ENCODE results near the gene IGSF23. TPM values are rescaled to one million over a fixed set of nuclear protein-coding genes. Genes with fewer than 3 reads are reported as not detected.

Gene IGSF23
- total and polyA plus RNA-seq, 12 donors, result not detected

DNA sequence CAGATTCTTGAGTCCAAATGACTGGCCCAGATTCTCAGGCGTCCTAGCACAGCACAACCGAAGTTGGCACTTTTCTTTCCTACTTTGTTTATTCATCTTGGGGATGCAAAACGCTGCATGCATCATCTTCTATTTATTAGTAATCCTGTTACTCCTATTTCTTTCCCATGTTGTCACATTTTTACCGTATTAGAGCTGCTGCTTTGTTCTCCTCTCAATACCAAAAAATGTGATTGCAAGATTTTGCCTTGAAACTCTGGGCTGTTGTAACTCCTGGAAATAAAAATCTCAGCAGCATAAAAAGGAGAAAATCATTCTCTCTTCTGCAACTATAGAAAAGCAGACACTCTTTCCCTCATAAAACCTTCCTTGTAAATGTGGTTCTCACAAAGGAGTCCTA, 12.9 kb upstream of the IGSF23 start:
- Histone ChIP-seq H3K27ac (no peak overlapping the region), H3K9me3 (replicated peaks in 1 of 3) (no peaks in the 10 kb centered on the region), H3K27me3 (no peaks in the 10 kb centered on the region), H3K4me1 (replicated peaks in 1 of 2) (no peaks in the 10 kb centered on the region), H3K36me3 (replicated peaks in 1 of 2) (no peaks in the 10 kb centered on the region), H3K4me3 (no peak overlapping the region)
- no peak for DNase-seq
- WGBS, 4 donors, result 53 to 61% (median 59%) methylated on average over 4 of the region's 4 CpGs
- TF ChIP-seq, protein P1, sequence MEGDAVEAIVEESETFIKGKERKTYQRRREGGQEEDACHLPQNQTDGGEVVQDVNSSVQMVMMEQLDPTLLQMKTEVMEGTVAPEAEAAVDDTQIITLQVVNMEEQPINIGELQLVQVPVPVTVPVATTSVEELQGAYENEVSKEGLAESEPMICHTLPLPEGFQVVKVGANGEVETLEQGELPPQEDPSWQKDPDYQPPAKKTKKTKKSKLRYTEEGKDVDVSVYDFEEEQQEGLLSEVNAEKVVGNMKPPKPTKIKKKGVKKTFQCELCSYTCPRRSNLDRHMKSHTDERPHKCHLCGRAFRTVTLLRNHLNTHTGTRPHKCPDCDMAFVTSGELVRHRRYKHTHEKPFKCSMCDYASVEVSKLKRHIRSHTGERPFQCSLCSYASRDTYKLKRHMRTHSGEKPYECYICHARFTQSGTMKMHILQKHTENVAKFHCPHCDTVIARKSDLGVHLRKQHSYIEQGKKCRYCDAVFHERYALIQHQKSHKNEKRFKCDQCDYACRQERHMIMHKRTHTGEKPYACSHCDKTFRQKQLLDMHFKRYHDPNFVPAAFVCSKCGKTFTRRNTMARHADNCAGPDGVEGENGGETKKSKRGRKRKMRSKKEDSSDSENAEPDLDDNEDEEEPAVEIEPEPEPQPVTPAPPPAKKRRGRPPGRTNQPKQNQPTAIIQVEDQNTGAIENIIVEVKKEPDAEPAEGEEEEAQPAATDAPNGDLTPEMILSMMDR (IDR thresholded peaks at IDR 0.05), result no peak
- no peak for TF ChIP-seq POLR2A (IDR thresholded peaks at IDR 0.05)
- intact Hi-C loops (cut with DNase I), result no loop called here

DNA sequence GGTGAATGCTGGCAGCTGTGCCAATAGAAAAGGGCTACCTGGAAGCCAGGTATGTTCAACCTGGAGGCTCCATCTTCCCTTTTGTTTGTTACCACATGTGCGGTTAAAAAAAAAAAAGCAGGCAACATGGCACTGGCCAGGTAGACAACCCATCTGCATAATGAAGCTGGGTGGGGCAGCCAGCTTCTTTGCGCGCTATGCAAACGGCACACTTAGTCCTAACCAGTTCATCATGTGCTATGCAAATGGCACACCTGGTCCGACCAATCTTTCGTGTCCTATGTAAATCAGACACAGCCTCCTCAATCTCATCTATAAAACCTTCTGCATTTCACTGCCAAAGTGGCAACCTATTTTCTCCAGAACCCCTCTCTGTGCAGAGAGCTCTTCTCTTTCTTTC, 11.3 kb upstream of the IGSF23 start:
- intact Hi-C loops (cut with DNase I), result no loop called here
- H3K27me3 ChIP-seq, result no peaks in the 10 kb centered on the region
- no peaks in the 10 kb centered on the region for H3K4me1 ChIP-seq (replicated peaks in 1 of 2)
- no peak overlapping the region for H3K4me3 ChIP-seq
- DNase-seq, result no peak
- no peak overlapping the region for H3K27ac ChIP-seq
- H3K36me3 ChIP-seq (replicated peaks in 1 of 2), result no peaks in the 10 kb centered on the region
- no peak for TF ChIP-seq POLR2A (IDR thresholded peaks at IDR 0.05)
- TF ChIP-seq, protein P1 (IDR thresholded peaks at IDR 0.05), result no peak
- H3K9me3 ChIP-seq (replicated peaks in 1 of 3), result no peaks in the 10 kb centered on the region
- WGBS, 4 donors, result 87 to 91% (median 88%) methylated on average over 6 of the region's 6 CpGs

DNA sequence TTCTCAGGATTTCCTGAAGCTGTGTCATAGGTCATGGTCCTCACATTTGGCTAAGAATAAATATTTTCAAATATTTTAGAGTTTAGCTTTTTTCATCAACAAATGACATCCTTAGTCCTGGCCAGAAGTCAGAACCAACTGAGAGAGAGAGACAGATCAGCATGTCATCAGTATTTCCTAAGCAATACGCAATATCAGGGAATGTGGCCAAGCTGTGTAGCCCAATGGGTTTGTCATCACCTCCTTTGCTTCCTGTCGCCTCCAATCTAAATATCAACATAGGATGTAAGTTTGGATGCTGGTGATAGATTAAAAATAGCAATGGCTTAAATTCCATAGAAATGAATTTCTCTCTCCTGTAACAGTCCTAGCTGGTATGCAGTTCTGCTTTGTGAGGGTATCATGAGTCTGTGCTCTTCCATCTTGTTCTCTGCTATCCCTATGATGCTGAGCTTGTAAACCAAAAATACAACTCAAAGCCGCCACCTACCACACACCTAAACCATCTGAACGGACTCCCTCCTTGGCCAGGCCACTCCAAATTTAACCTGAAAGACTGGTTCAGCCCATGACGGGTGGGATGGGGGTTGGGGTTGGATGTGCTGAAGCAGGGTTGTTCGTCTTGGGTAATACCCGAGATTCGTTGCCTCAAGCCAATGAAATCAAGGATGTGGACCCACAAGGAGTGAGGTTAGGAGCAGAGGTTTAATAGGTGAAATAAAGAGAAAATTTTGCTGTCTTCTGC, 10.0 kb upstream of the IGSF23 start:
- peak in 4 of 7 donors; percentile 28 to 62 (median 42) for DNase-seq
- 70 to 78% (median 75%) methylated on average over 8 of the region's 8 CpGs for WGBS, 4 donors
- TF ChIP-seq, protein P1 (IDR thresholded peaks at IDR 0.05), result no peak
- TF ChIP-seq POLR2A (IDR thresholded peaks at IDR 0.05), result no peak
- Histone ChIP-seq H3K4me1 (replicated peaks in 1 of 2) (no peaks in the 10 kb centered on the region), H3K27me3 (no peaks in the 10 kb centered on the region), H3K4me3 (no peak overlapping the region), H3K27ac (peak overlapping the region in 1 of 5 donors; percentile 61), H3K9me3 (replicated peaks in 1 of 3) (no peaks in the 10 kb centered on the region), H3K36me3 (replicated peaks in 1 of 2) (no peaks in the 10 kb centered on the region)
- intact Hi-C loops (cut with DNase I), result no loop called here

DNA sequence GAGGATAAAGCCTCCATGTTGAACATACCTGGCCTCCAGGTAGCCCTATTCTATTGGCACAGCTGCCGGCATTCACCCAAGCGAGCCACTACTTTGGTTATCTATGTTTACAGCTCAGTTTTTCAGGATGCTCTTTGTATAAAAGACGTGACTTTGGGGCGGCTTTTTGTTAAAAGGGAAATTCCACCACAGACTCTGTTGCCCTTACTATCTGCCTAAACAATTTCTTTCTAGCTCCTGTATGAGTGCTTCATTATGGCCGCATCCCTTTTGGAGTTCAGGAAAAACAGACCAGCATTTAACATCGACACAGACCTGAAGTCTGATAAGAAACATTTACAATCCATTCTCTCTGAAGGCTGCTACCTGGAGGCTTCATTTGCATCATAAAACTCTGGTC, 9.1 kb upstream of the IGSF23 start:
- Histone ChIP-seq H3K9me3 (replicated peaks in 1 of 3) (no peaks in the 10 kb centered on the region), H3K27ac (peak overlapping the region in 1 of 5 donors; percentile 61), H3K4me1 (replicated peaks in 1 of 2) (no peaks in the 10 kb centered on the region), H3K27me3 (no peaks in the 10 kb centered on the region), H3K4me3 (no peak overlapping the region), H3K36me3 (replicated peaks in 1 of 2) (no peaks in the 10 kb centered on the region)
- no peak for TF ChIP-seq POLR2A (IDR thresholded peaks at IDR 0.05)
- TF ChIP-seq, protein P1 (IDR thresholded peaks at IDR 0.05), result no peak
- intact Hi-C loops (cut with DNase I), result no loop called here
- DNase-seq, result no peak
- WGBS, 4 donors, result 71 to 77% (median 73%) methylated on average over 6 of the region's 6 CpGs

All from adrenal gland (tissue), 12 donors.